ENCODE data around the gene CAMK2B. TPM values are rescaled to one million over a fixed set of nuclear protein-coding genes. Genes with fewer than 3 reads are reported as not detected.

Gene CAMK2B
- total RNA-seq, 1 donor from 2014 or later, result 8.4 TPM

GRCh38 chr7:44294325-44295069 lies 30.9 kb downstream of the CAMK2B start:
- Mint-ChIP-seq H3K4me3 (no peak overlapping the region), H3K36me3 (no peaks in the 10 kb centered on the region), H3K4me1 (ENCODE audit: unreplicated experiment) (peaks cover 4% of the 10 kb centered on the region), H3K9me3 (no peaks in the 10 kb centered on the region), H3K27ac (no peak overlapping the region), H3K27me3 (peaks cover 45% of the 10 kb centered on the region)
- no peak for DNase-seq (ENCODE audit: extremely low spot score, unreplicated experiment)
- TF ChIP-seq CTCF (conservative IDR thresholded peaks at IDR 0.05), result no peak

GRCh38 chr7:44293561-44294324 lies 31.7 kb downstream of the CAMK2B start:
- no peaks in the 10 kb centered on the region for H3K36me3 Mint-ChIP-seq
- H3K27me3 Mint-ChIP-seq, result peaks cover 42% of the 10 kb centered on the region
- peaks cover 4% of the 10 kb centered on the region for H3K4me1 Mint-ChIP-seq (ENCODE audit: unreplicated experiment)
- H3K4me3 Mint-ChIP-seq, result no peak overlapping the region
- no peak overlapping the region for H3K27ac Mint-ChIP-seq
- no peak for TF ChIP-seq CTCF (conservative IDR thresholded peaks at IDR 0.05)
- no peak for DNase-seq (ENCODE audit: extremely low spot score, unreplicated experiment)
- H3K9me3 Mint-ChIP-seq, result no peaks in the 10 kb centered on the region

GRCh38 chr7:44292876-44293560 lies 32.4 kb downstream of the CAMK2B start:
- Mint-ChIP-seq H3K27me3 (peaks cover 37% of the 10 kb centered on the region), H3K36me3 (no peaks in the 10 kb centered on the region), H3K27ac (no peak overlapping the region), H3K9me3 (no peaks in the 10 kb centered on the region), H3K4me3 (no peak overlapping the region), H3K4me1 (ENCODE audit: unreplicated experiment) (peaks cover 4% of the 10 kb centered on the region)
- TF ChIP-seq CTCF (conservative IDR thresholded peaks at IDR 0.05), result no peak
- DNase-seq (ENCODE audit: extremely low spot score, unreplicated experiment), result no peak

- Mint-ChIP-seq H3K4me3 (no peak overlapping the region), H3K9me3 (no peaks in the 10 kb centered on the region), H3K27ac (no peak overlapping the region), H3K4me1 (ENCODE audit: unreplicated experiment) (peaks cover 4% of the 10 kb centered on the region), H3K36me3 (no peaks in the 10 kb centered on the region), H3K27me3 (peaks cover 34% of the 10 kb centered on the region)
- DNase-seq (ENCODE audit: extremely low spot score, unreplicated experiment), result no peak
- TF ChIP-seq CTCF (conservative IDR thresholded peaks at IDR 0.05), result no peak
Measured at GRCh38 chr7:44292420-44292817, 33.0 kb downstream of the CAMK2B start.

- Mint-ChIP-seq H3K4me1 (ENCODE audit: unreplicated experiment) (peaks cover 4% of the 10 kb centered on the region), H3K9me3 (no peaks in the 10 kb centered on the region), H3K4me3 (no peak overlapping the region), H3K36me3 (no peaks in the 10 kb centered on the region), H3K27me3 (peaks cover 29% of the 10 kb centered on the region), H3K27ac (no peak overlapping the region)
- DNase-seq (ENCODE audit: extremely low spot score, unreplicated experiment), result no peak
- TF ChIP-seq CTCF (conservative IDR thresholded peaks at IDR 0.05), result no peak
Measured at GRCh38 chr7:44291733-44292419, 33.5 kb downstream of the CAMK2B start.

All from type B pancreatic cell (in vitro differentiated cells).